Esophagus squamous epithelium (tissue), 5 donors: ENCODE results near the gene NUP188. TPM values are rescaled to one million over a fixed set of nuclear protein-coding genes. Genes with fewer than 3 reads are reported as not detected.

Experiments used
- DNase-seq: peaks from one replicate; lab custom pipeline; 2025; lab: John Stamatoyannopoulos, UW
- H3K27ac ChIP-seq, 4 donors: fragments of 200-600 bp; sonication (generic); one replicate each; pipeline ENCODE4 v1.5.1; 2016 to 2019; ENCODE audit warnings: mild to moderate bottlenecking in 1 of 4
- H3K27me3 ChIP-seq, 4 donors: fragments of 200-600 bp; sonication (generic); 1 replicate in 3 of 4; 2 replicates in 1 of 4; pipeline versions ENCODE4 v1.5.1 to v1.6.0; 2017 to 2021; ENCODE audit warnings: antibody characterized with exemption in 1 of 4
- H3K36me3 ChIP-seq, 3 donors: fragments of 200-600 bp; sonication (generic); one replicate each; pipeline ENCODE4 v1.5.1; 2016 to 2019
- H3K4me1 ChIP-seq, 3 donors: fragments of 200-600 bp; sonication (generic); one replicate each; pipeline ENCODE4 v1.5.1; 2017 to 2019
- H3K4me3 ChIP-seq, 4 donors: fragments of 200-600 bp; sonication (generic); 1 replicate in 3 of 4; 2 replicates in 1 of 4; pipeline ENCODE4 v1.5.1; 2016 to 2019; ENCODE audit warnings: mild to moderate bottlenecking in 2 of 4, moderate library complexity in 1 of 4
- H3K9me3 ChIP-seq, 3 donors: fragments of 200-600 bp; sonication (generic); one replicate each; pipeline ENCODE4 v1.5.1; 2016 to 2019
- POLR2A ChIP-seq, 4 donors: fragments of 450-650 bp; IDR thresholded peaks; one replicate each; pipeline ENCODE4 v1.6.1; 2017; ENCODE audit warnings: antibody characterized with exemption in 4 of 4, mild to moderate bottlenecking in 4 of 4, moderate library complexity in 3 of 4
- WGBS, 2 donors: methylation state at CpG; one replicate each; pipeline ENCODE4 v1.1.5; 2018; 5-methylcytosine and 5-hydroxymethylcytosine counted together
- intact Hi-C: fragments of 100-400 bp; cut with DNase I; formaldehyde crosslinking; loops from one replicate; pipeline ENCODE4 v1.15.0; 2022
- total RNA-seq, 4 donors: library from RNA; depleted of rRNA; stranded (reverse); fragments of >200 nt; gene quantifications; one replicate each; pipeline ENCODE4 v1.1.0, GENCODE V29; 2016
- TF ChIP-seq, protein P1 (sequence below), 6 experiments: fragments of 450-650 bp in 4 of 6; fragments of 200-600 bp in 2 of 6; sonication (generic) in 2 of 6; IDR thresholded peaks; one replicate each; pipeline ENCODE4 v1.5.1; 2016 to 2019; ENCODE audit warnings: antibody characterized with exemption in 6 of 6, mild to moderate bottlenecking in 4 of 6, moderate library complexity in 4 of 6
- donor health status: DM: yes; HTN: yes; CAD: no.

NUP188 gene
- total RNA-seq, 4 donors from 2014 or later = 61.0 to 78.6 (median 67.1) TPM

DNA sequence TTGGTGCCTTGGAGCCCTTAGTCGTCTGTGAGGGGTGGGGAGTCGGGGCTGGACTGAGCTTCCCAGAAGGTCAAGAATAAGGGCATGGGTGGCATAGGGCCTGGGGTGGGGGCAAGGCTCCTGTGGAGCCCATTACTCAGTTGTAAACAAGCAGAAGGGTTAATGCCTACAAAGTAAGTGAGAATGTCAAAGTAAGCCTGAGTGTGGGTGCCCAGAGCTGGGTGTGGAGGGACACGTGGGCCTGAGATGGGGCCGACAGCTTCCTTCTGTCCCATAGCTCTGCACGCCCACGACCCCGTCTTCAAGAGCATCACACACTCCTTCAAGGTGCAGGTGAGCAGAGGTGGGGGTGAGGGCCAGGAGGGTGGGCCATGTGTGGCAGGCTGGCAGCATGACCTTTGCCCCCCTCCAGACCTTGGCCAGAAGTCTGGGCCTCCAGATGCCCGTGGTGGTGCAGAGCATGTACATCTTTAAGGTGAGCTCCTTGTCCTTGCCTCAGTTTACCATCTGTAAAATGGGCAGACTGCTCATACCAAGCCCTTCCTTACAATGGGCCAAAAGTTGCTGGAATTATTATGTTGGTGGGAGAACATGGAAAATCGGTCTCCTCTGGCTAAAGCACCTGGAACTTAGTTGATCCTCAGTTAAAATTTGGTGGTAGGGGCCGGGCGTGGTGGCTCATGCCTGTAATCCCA is 11.2 kb upstream of the NUP188 start:
- no peak overlapping the region for H3K27ac ChIP-seq
- peaks cover 0 to 51% (median 6%) of the 10 kb centered on the region in 3 donors for H3K36me3 ChIP-seq
- no peaks in the 10 kb centered on the region for H3K27me3 ChIP-seq
- H3K4me1 ChIP-seq = peaks cover 0 to 28% (median under 1%) of the 10 kb centered on the region in 3 donors
- intact Hi-C loops = no loop called here
- no peak overlapping the region for H3K4me3 ChIP-seq
- WGBS, 2 donors = 85 to 90% methylated on average over 6 to 7 of the region's 11 CpGs
- no peak for DNase-seq
- H3K9me3 ChIP-seq = no peaks in the 10 kb centered on the region
- TF ChIP-seq, protein P1, sequence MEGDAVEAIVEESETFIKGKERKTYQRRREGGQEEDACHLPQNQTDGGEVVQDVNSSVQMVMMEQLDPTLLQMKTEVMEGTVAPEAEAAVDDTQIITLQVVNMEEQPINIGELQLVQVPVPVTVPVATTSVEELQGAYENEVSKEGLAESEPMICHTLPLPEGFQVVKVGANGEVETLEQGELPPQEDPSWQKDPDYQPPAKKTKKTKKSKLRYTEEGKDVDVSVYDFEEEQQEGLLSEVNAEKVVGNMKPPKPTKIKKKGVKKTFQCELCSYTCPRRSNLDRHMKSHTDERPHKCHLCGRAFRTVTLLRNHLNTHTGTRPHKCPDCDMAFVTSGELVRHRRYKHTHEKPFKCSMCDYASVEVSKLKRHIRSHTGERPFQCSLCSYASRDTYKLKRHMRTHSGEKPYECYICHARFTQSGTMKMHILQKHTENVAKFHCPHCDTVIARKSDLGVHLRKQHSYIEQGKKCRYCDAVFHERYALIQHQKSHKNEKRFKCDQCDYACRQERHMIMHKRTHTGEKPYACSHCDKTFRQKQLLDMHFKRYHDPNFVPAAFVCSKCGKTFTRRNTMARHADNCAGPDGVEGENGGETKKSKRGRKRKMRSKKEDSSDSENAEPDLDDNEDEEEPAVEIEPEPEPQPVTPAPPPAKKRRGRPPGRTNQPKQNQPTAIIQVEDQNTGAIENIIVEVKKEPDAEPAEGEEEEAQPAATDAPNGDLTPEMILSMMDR (IDR thresholded peaks at IDR 0.05) = no peak
- no peak for TF ChIP-seq POLR2A (IDR thresholded peaks at IDR 0.05)

DNA sequence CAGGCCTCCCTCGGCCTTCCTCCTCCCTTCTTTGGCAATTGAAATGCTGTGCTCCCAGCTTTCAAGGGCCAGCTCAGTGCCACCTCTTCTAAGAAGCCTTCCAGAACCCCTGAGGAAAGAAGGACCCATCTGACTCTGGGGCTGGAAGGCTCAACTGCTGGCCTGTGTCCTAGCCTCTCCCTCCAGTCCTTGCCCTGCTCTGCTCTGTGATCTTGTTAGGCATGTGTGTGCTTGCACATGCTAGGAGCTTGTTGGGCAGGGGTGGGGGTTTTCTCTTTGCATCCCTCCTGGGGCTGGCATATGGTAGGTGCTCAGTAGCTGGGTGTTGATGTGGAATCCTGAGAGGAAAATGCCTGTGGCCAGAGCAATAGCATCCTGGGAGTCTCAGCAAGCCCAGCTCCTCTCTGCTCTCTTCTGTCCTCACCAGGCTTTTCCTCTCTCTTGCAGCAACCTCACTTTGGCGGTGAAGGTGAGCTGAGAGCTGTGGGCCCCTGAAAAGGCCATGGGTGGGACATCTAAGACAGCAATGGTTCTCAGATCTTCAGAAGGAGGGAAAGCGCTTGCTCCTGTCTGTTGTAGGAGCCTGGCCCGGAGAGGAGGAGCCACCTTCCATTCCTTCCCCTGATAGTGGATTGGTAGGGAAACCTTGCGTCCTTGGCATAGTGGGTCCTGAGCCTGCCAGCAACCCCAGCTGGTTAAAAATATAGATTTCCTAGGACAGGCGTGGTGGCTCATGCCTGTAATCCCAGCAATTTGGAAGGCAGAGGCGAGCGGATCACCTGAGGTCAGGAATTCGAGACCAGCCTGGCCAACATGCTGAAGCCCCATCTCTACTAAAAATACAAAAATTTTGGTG is 10.0 kb upstream of the NUP188 start:
- TF ChIP-seq, protein P1 (IDR thresholded peaks at IDR 0.05) = no peak
- no peak for TF ChIP-seq POLR2A (IDR thresholded peaks at IDR 0.05)
- 54 to 55% methylated on average over 5 to 7 of the region's 9 CpGs for WGBS, 2 donors
- no peak for DNase-seq
- Histone ChIP-seq H3K27ac (peak overlapping the region in 3 of 4 donors; percentile 13 to 65 (median 14)), H3K27me3 (no peaks in the 10 kb centered on the region), H3K9me3 (no peaks in the 10 kb centered on the region), H3K4me1 (peaks cover 0 to 40% (median 6%) of the 10 kb centered on the region in 3 donors), H3K36me3 (peaks cover 0 to 63% (median 6%) of the 10 kb centered on the region in 3 donors), H3K4me3 (no peak overlapping the region)
- intact Hi-C loops = no loop called here

DNA sequence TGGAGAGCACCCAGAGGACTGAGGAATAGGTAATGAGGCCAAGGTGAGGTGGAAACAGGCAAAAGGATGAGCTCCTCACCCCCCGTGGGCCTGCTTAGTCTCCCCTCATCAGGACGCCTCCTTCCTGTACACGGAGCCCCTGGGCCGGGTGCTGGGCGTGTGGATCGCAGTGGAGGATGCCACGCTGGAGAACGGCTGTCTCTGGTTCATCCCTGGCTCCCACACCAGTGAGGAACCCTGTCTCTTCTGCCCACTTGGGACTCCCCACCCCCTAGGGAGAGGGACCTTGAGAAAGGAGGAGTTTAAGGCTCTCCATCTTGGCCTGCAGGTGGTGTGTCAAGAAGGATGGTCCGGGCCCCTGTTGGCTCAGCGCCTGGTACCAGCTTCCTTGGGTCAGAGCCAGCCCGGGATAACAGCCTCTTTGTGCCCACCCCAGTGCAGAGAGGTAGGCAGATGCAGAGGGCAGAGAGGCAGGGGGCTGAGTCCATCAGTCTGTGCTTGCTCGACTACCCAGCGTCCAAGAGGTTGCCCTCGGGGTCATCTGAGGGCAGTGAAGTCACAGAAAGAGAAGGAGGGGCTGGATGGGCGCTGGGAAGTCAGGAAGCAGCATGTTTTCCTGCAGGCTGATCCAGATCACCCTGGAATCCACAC is 7.1 kb upstream of the NUP188 start:
- no peak for DNase-seq
- H3K36me3 ChIP-seq = peaks cover 0 to 66% (median 0%) of the 10 kb centered on the region in 3 donors
- H3K27me3 ChIP-seq = no peaks in the 10 kb centered on the region
- no peak for TF ChIP-seq POLR2A (IDR thresholded peaks at IDR 0.05)
- TF ChIP-seq, protein P1 (IDR thresholded peaks at IDR 0.05) = no peak
- H3K4me1 ChIP-seq = peaks cover 0 to 67% (median 19%) of the 10 kb centered on the region in 3 donors
- H3K27ac ChIP-seq = peak overlapping the region in 2 of 4 donors; percentile 29 to 62
- H3K9me3 ChIP-seq = no peaks in the 10 kb centered on the region
- H3K4me3 ChIP-seq = no peak overlapping the region
- intact Hi-C loops = no loop called here
- WGBS, 2 donors = 65 to 66% methylated on average over 7 to 15 of the region's 15 CpGs

DNA sequence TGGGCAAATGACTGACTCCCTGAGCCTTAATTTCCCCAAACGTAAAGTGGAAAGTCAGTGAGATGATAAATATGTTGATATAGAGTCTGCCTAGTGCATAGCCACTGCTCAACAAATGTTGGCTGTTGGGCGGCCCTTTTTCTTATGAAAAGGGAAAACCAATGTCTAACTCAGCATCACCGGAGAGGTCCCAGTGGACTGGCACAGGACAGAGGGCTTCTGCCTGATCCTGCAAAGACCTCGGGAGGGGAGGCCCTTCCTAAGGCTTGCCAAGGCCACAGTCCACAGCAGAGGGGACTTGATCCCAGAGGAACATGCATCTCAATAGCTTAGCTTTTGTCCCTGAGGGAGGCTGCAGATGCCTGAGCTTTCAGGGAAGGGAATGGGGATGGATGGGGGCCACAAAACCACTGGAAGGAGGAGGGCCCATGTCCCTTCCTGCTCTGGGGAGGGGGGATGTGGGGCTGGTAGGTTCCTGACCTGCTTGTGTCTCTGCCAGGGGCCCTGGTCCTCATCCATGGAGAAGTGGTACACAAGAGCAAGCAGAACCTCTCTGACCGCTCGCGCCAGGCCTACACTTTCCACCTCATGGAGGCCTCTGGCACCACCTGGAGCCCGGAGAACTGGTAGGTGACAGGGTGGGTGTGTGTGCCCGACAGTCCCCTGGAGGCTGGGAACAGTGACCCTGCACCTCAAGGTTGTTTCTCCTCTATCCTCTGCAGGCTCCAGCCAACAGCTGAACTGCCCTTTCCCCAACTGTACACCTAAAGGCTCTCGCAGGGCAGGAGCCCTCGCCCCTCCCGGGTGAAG is 6.3 kb upstream of the NUP188 start:
- 72 to 86% methylated on average over 6 to 7 of the region's 12 CpGs for WGBS, 2 donors
- intact Hi-C loops = no loop called here
- H3K4me1 ChIP-seq = peaks cover under 1 to 75% (median 23%) of the 10 kb centered on the region in 3 donors
- H3K4me3 ChIP-seq = no peak overlapping the region
- TF ChIP-seq POLR2A (IDR thresholded peaks at IDR 0.05) = no peak
- TF ChIP-seq, protein P1 (IDR thresholded peaks at IDR 0.05) = no peak
- H3K27ac ChIP-seq = peak overlapping the region in 3 of 4 donors; percentile 9 to 62 (median 29)
- H3K9me3 ChIP-seq = no peaks in the 10 kb centered on the region
- no peaks in the 10 kb centered on the region for H3K27me3 ChIP-seq
- H3K36me3 ChIP-seq = peaks cover 0 to 66% (median 0%) of the 10 kb centered on the region in 3 donors
- DNase-seq = no peak
